Adrenal gland (tissue), 5 donors: ENCODE results near the gene ABHD6.

ENCODE experiments used
- POLR2A ChIP-seq, 2 donors: fragments of 450-650 bp; IDR thresholded peaks; one replicate each; pipeline ENCODE4 v1.6.1; 2017; ENCODE audit warnings: antibody characterized with exemption in 2 of 2, mild to moderate bottlenecking in 2 of 2, moderate library complexity in 1 of 2
- TF ChIP-seq, protein P1 (sequence below), 6 experiments: fragments of 450-650 bp in 4 of 6; fragments of 200-600 bp in 2 of 6; sonication (generic) in 1 of 6; IDR thresholded peaks; 1 replicate in 5 of 6; 2 replicates in 1 of 6; pipeline versions ENCODE4 v1.5.1 to v1.8.0; 2016 to 2021; ENCODE audit warnings: antibody characterized with exemption in 6 of 6, mild to moderate bottlenecking in 2 of 6, moderate library complexity in 1 of 6
- donor health status: DM: no; HTN: no; CAD: no.

DNA sequence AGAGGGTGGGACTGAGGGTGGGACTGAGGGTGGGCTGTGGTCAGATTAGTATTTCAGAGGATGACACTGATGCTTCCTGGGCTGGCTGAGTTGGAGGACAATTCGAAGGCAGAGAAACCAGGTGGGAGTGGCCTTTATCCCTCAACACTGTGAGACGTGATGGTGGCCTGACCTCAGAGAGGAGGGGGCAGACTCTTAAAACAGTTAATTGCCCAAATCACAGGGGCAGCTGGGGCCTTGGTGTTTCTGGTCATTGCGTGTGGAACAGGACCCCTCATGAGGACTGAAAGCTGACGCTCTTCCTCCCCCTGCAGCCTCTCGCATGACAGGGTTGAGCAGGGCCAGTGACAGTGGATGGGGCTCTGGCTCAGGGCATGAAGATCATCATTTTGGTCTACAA is 45.5 kb upstream of the ABHD6 start:
- TF ChIP-seq, protein P1, sequence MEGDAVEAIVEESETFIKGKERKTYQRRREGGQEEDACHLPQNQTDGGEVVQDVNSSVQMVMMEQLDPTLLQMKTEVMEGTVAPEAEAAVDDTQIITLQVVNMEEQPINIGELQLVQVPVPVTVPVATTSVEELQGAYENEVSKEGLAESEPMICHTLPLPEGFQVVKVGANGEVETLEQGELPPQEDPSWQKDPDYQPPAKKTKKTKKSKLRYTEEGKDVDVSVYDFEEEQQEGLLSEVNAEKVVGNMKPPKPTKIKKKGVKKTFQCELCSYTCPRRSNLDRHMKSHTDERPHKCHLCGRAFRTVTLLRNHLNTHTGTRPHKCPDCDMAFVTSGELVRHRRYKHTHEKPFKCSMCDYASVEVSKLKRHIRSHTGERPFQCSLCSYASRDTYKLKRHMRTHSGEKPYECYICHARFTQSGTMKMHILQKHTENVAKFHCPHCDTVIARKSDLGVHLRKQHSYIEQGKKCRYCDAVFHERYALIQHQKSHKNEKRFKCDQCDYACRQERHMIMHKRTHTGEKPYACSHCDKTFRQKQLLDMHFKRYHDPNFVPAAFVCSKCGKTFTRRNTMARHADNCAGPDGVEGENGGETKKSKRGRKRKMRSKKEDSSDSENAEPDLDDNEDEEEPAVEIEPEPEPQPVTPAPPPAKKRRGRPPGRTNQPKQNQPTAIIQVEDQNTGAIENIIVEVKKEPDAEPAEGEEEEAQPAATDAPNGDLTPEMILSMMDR (IDR thresholded peaks at IDR 0.05): no peak
- TF ChIP-seq POLR2A (IDR thresholded peaks at IDR 0.05): no peak
